PC-3 (cell line): ENCODE measurements around the gene ADARB2. TPM values are rescaled to one million over a fixed set of nuclear protein-coding genes. Genes with fewer than 3 reads are reported as not detected.

Experiments used
- ATAC-seq: fragments of 200-7000 bp; cut with Tn5 transposase; 2 replicates; pipeline ENCODE4 v1.9.1; 2020; ENCODE audit warnings: mild to moderate bottlenecking, moderate library complexity
- BruUV-seq: library from RNA; stranded (reverse); fragments of 400-500 nt; replicated peaks from 2 replicates; lab custom pipeline; 2021; lab: Mats Ljungman, UMichigan
- CTCF ChIA-PET: fragments of 300-600 bp; sonication (Branson Sonifier 250); formaldehyde crosslinking; loops from one replicate; lab custom pipeline; 2022; ENCODE audit warnings: antibody characterized with exemption; lab: Charles Lee
- POLR2A ChIA-PET: fragments of 300-600 bp; sonication (Branson Sonifier 250); formaldehyde crosslinking; loops from one replicate; lab custom pipeline; 2022; ENCODE audit warnings: antibody characterized with exemption; ENCODE audit not compliant: unreplicated experiment; lab: Charles Lee
- DNase-seq: peaks from one replicate; pipeline ENCODE4 v3.0.0-alpha.2; 2015
- H2AFZ ChIP-seq: fragments of 300-600 bp; sonication (generic); 2 replicates; pipeline ENCODE4 v1.6.0; 2016; ENCODE audit warnings: antibody characterized with exemption, low read length
- H3F3A ChIP-seq: fragments of 300-600 bp; sonication (generic); one replicate; pipeline ENCODE4 v1.6.0; 2017; ENCODE audit warnings: antibody characterized with exemption, low read length, control low read depth, mild to moderate bottlenecking; ENCODE audit not compliant: unreplicated experiment
- H3K27ac ChIP-seq: fragments of 300-600 bp; sonication (generic); 2 replicates; pipeline ENCODE4 v1.5.1; 2016; ENCODE audit warnings: mild to moderate bottlenecking, low read length
- H3K27me3 ChIP-seq: fragments of 300-600 bp; sonication (generic); 2 replicates; pipeline ENCODE4 v1.6.1; 2016; ENCODE audit warnings: low read length, mixed read lengths
- H3K36me3 ChIP-seq: fragments of 300-600 bp; sonication (generic); 2 replicates; pipeline ENCODE4 v1.6.1; 2016; ENCODE audit warnings: low read depth, mixed run types, low read length, mixed read lengths
- H3K4me1 ChIP-seq: fragments of 300-600 bp; sonication (generic); 2 replicates; pipeline ENCODE4 v1.5.1; 2016; ENCODE audit warnings: low read length; ENCODE audit not compliant: insufficient read depth
- H3K4me2 ChIP-seq: fragments of 300-600 bp; sonication (generic); 2 replicates; pipeline ENCODE4 v1.6.0; 2016; ENCODE audit warnings: low read length
- H3K4me3 ChIP-seq: fragments of 300-600 bp; sonication (generic); 2 replicates; pipeline ENCODE4 v1.5.1; 2016; ENCODE audit warnings: mild to moderate bottlenecking, low read length, mixed read lengths
- H3K79me2 ChIP-seq: fragments of 300-600 bp; sonication (generic); 2 replicates; pipeline ENCODE4 v1.6.1; 2017; ENCODE audit warnings: low read length, mixed read lengths
- H3K9ac ChIP-seq: fragments of 300-600 bp; sonication (generic); 2 replicates; pipeline ENCODE4 v1.6.0; 2016; ENCODE audit warnings: mild to moderate bottlenecking, low read length
- H3K9me2 ChIP-seq: fragments of 300-600 bp; sonication (generic); replicated peaks from 2 replicates; pipeline ENCODE4 v1.6.1; 2016; ENCODE audit warnings: mixed run types, low read length, mixed read lengths
- H3K9me3 ChIP-seq: fragments of 300-600 bp; sonication (generic); 2 replicates; pipeline ENCODE4 v1.6.1; 2016; ENCODE audit warnings: low read length, mixed read lengths
- H4K20me1 ChIP-seq: fragments of 300-600 bp; sonication (generic); 2 replicates; pipeline ENCODE4 v1.6.1; 2016; ENCODE audit warnings: low read length, mixed read lengths
- EZH2 ChIP-seq: fragments of 300-600 bp; sonication (generic); IDR thresholded peaks from one replicate; pipeline ENCODE4 v1.6.1; 2017; ENCODE audit warnings: antibody characterized with exemption, mild to moderate bottlenecking, low read length; ENCODE audit not compliant: unreplicated experiment
- EZH2phosphoT487 ChIP-seq: fragments of 300-600 bp; sonication (generic); IDR thresholded peaks from 2 replicates; pipeline ENCODE4 v1.6.1; 2018; ENCODE audit warnings: mild to moderate bottlenecking, antibody characterized with exemption, low read length, borderline replicate concordance
- intact Hi-C: fragments of 100-400 bp; cut with micrococcal nuclease; formaldehyde crosslinking; loops from 2 replicates; pipeline ENCODE4 v1.9.0; 2023
- total RNA-seq: library from RNA; depleted of rRNA; stranded (reverse); fragments of >200 nt; gene quantifications from 2 replicates; pipeline ENCODE4 v1.2.3, GENCODE V29; 2014
- TF ChIP-seq, protein P1 (sequence below): fragments of 300-600 bp; sonication (generic); conservative IDR thresholded peaks from 2 replicates; pipeline ENCODE4 v1.5.1; 2017; ENCODE audit warnings: antibody characterized with exemption, low read depth, mild to moderate bottlenecking, low read length

The ADARB2 gene
- total RNA-seq, 1 experiment from 2014 or later: not detected

- no TSS peak for BruUV-seq
Measured at GRCh38 chr10:1670541-1671365, 66.6 kb downstream of the ADARB2 start.

GRCh38 chr10:1669433-1669832 is 67.9 kb downstream of the ADARB2 start:
- H3K27ac ChIP-seq: no peak overlapping the region
- intact Hi-C loops: no loop called here
- H3K9me2 ChIP-seq: no peaks in the 10 kb centered on the region
- H3K36me3 ChIP-seq: no peaks in the 10 kb centered on the region
- H3K4me3 ChIP-seq: no peak overlapping the region
- no peaks in the 10 kb centered on the region for H3K79me2 ChIP-seq
- ATAC-seq (no peak), DNase-seq (no peak)
- CTCF ChIA-PET: no interaction called here
- H3K9ac ChIP-seq: no peak overlapping the region
- H3K27me3 ChIP-seq: no peaks in the 10 kb centered on the region
- H3K9me3 ChIP-seq: no peaks in the 10 kb centered on the region
- no peak overlapping the region for H2AFZ ChIP-seq
- no peaks in the 10 kb centered on the region for H3K4me1 ChIP-seq
- TF ChIP-seq EZH2 (no peak), EZH2phosphoT487 (no peak)
- TF ChIP-seq, protein P1, sequence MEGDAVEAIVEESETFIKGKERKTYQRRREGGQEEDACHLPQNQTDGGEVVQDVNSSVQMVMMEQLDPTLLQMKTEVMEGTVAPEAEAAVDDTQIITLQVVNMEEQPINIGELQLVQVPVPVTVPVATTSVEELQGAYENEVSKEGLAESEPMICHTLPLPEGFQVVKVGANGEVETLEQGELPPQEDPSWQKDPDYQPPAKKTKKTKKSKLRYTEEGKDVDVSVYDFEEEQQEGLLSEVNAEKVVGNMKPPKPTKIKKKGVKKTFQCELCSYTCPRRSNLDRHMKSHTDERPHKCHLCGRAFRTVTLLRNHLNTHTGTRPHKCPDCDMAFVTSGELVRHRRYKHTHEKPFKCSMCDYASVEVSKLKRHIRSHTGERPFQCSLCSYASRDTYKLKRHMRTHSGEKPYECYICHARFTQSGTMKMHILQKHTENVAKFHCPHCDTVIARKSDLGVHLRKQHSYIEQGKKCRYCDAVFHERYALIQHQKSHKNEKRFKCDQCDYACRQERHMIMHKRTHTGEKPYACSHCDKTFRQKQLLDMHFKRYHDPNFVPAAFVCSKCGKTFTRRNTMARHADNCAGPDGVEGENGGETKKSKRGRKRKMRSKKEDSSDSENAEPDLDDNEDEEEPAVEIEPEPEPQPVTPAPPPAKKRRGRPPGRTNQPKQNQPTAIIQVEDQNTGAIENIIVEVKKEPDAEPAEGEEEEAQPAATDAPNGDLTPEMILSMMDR: no peak
- no peaks in the 10 kb centered on the region for H4K20me1 ChIP-seq
- H3K4me2 ChIP-seq: no peak overlapping the region
- POLR2A ChIA-PET: no interaction called here
- H3F3A ChIP-seq: no peaks in the 10 kb centered on the region
- BruUV-seq: no TSS peak

More at GRCh38 chr10:1670541-1671365, 66.6 kb downstream of the ADARB2 start:
- ChIA-PET CTCF (no interaction called here), POLR2A (no interaction called here)
- DNase-seq: no peak
- H4K20me1 ChIP-seq: no peaks in the 10 kb centered on the region
- H3F3A ChIP-seq: no peaks in the 10 kb centered on the region
- ATAC-seq: no peak
- no peak overlapping the region for H3K4me3 ChIP-seq
- no peaks in the 10 kb centered on the region for H3K79me2 ChIP-seq
- no peaks in the 10 kb centered on the region for H3K9me3 ChIP-seq
- H3K27ac ChIP-seq: no peak overlapping the region
- H3K4me1 ChIP-seq: no peaks in the 10 kb centered on the region
- no peak overlapping the region for H3K9ac ChIP-seq
- TF ChIP-seq EZH2phosphoT487 (no peak), EZH2 (no peak)
- TF ChIP-seq, protein P1: no peak
- no peak overlapping the region for H3K4me2 ChIP-seq
- intact Hi-C loops: no loop called here
- no peaks in the 10 kb centered on the region for H3K27me3 ChIP-seq
- no peaks in the 10 kb centered on the region for H3K36me3 ChIP-seq
- H2AFZ ChIP-seq: no peak overlapping the region
- no peaks in the 10 kb centered on the region for H3K9me2 ChIP-seq

DNA sequence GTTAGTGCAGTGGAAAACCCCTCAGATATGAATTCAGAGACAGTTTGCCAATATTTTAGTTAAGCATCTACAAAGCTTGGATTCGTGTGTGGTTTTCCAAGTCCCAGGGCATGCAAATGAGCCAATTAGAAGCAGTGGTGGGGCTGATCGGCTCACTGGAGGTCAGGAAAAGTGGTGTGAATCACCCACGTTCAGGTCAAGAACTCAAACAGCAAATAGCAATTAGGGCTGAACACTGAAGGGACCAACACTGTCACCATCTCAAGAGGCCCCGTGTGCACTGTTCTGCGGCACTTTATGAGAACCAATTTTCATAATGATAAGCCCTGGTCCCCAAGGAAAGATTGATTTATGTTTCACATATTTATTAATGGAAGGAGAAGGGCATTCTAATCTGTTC is 68.9 kb downstream of the ADARB2 start:
- ATAC-seq: no peak
- H3K79me2 ChIP-seq: no peaks in the 10 kb centered on the region
- H3K36me3 ChIP-seq: no peaks in the 10 kb centered on the region
- ChIA-PET POLR2A (no interaction called here), CTCF (no interaction called here)
- no peak overlapping the region for H3K27ac ChIP-seq
- no peak overlapping the region for H3K9ac ChIP-seq
- H3K4me2 ChIP-seq: no peak overlapping the region
- H3K4me1 ChIP-seq: no peaks in the 10 kb centered on the region
- no peaks in the 10 kb centered on the region for H3K9me2 ChIP-seq
- intact Hi-C loops: no loop called here
- no peaks in the 10 kb centered on the region for H3K27me3 ChIP-seq
- no peaks in the 10 kb centered on the region for H3K9me3 ChIP-seq
- DNase-seq: no peak
- BruUV-seq: no TSS peak
- no peak overlapping the region for H2AFZ ChIP-seq
- H3K4me3 ChIP-seq: no peak overlapping the region
- no peak for TF ChIP-seq EZH2
- TF ChIP-seq EZH2phosphoT487: no peak
- TF ChIP-seq, protein P1: no peak
- H3F3A ChIP-seq: no peaks in the 10 kb centered on the region
- H4K20me1 ChIP-seq: no peaks in the 10 kb centered on the region
